ENCODE data around the gene SH3TC1.

SH3TC1 gene

DNA sequence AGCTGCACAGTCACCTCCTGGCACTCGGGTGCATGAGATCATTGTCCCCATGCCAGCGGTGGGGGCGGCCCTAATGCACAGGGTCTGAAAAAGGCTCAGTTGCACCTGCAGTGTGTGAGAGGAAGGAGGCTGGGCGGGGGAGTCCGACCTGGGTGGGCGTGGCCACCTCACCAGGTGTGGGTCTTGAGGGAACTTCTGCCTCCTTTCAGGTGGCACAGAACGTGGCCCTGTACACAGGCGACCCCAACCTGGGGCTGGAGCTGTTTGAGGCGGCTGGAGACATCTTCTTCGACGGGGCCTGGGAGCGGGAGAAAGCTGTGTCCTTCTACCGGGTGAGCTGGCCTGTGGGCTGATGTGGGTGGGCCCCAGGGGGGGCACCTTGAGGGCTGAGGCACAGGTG is 36.1 kb downstream of the SH3TC1 start:
- no peak overlapping the region for H2AFZ ChIP-seq (ENCODE audit: low read depth, low read length)
- H4K20me1 ChIP-seq (ENCODE audit: insufficient read depth, low read length) = no peaks in the 10 kb centered on the region
- no peak for TF ChIP-seq EZH2phosphoT487 (IDR thresholded peaks at IDR 0.05; ENCODE audit: low read depth)
- TF ChIP-seq, protein P1, sequence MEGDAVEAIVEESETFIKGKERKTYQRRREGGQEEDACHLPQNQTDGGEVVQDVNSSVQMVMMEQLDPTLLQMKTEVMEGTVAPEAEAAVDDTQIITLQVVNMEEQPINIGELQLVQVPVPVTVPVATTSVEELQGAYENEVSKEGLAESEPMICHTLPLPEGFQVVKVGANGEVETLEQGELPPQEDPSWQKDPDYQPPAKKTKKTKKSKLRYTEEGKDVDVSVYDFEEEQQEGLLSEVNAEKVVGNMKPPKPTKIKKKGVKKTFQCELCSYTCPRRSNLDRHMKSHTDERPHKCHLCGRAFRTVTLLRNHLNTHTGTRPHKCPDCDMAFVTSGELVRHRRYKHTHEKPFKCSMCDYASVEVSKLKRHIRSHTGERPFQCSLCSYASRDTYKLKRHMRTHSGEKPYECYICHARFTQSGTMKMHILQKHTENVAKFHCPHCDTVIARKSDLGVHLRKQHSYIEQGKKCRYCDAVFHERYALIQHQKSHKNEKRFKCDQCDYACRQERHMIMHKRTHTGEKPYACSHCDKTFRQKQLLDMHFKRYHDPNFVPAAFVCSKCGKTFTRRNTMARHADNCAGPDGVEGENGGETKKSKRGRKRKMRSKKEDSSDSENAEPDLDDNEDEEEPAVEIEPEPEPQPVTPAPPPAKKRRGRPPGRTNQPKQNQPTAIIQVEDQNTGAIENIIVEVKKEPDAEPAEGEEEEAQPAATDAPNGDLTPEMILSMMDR (IDR thresholded peaks at IDR 0.05; ENCODE audit: low read depth, low read length) = no peak
- no peak overlapping the region for H3K27ac ChIP-seq (ENCODE audit: low read length)
- H3K79me2 ChIP-seq (ENCODE audit: low read length) = peaks cover 5% of the 10 kb centered on the region
- 0 out of 2 replicates have a peak overlapping the region, but pooled peaks have one; percentile 10 for H3K4me2 ChIP-seq (ENCODE audit: low read length)
- no peaks in the 10 kb centered on the region for H3K9me3 ChIP-seq (ENCODE audit: insufficient read depth, low read length)
- H3K4me3 ChIP-seq (ENCODE audit: low read length) = no peak overlapping the region
- no peaks in the 10 kb centered on the region for H3K27me3 ChIP-seq (ENCODE audit: low read depth, low read length)
- H3K36me3 ChIP-seq (replicated peaks; ENCODE audit: low read depth, low read length) = peaks cover 15% of the 10 kb centered on the region
- H3K9ac ChIP-seq (ENCODE audit: low read length) = no peak overlapping the region
- peaks cover 56% of the 10 kb centered on the region for H3K4me1 ChIP-seq (ENCODE audit: low read length)

DNA sequence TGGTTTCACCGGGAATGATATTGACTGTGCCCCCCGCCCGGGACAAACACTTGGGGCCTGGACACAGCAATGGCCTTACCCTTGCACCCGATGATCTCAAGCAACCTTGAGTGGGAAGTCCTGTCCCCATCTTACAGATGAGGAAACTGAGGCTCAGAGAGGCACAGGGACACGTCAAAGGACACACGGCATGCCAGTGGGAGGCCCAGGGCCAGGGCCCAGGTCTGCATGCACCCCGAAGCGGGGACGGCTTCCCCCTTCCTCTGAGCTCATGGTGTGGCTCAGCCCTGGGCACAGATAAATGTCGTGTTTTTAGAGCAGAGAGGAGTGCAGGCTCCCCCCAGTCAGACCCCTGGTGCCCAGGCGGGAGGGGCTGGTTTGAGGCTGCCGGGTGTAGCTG is 36.6 kb downstream of the SH3TC1 start:
- Histone ChIP-seq H3K36me3 (replicated peaks; ENCODE audit: low read depth, low read length) (peaks cover 15% of the 10 kb centered on the region), H2AFZ (ENCODE audit: low read depth, low read length) (no peak overlapping the region), H3K79me2 (ENCODE audit: low read length) (peaks cover 5% of the 10 kb centered on the region), H3K4me3 (ENCODE audit: low read length) (no peak overlapping the region), H3K4me2 (ENCODE audit: low read length) (no peak overlapping the region), H3K9ac (ENCODE audit: low read length) (no peak overlapping the region), H3K27me3 (ENCODE audit: low read depth, low read length) (no peaks in the 10 kb centered on the region), H3K27ac (ENCODE audit: low read length) (no peak overlapping the region), H4K20me1 (ENCODE audit: insufficient read depth, low read length) (no peaks in the 10 kb centered on the region), H3K9me3 (ENCODE audit: insufficient read depth, low read length) (no peaks in the 10 kb centered on the region), H3K4me1 (ENCODE audit: low read length) (peaks cover 51% of the 10 kb centered on the region)
- no peak for TF ChIP-seq EZH2phosphoT487 (IDR thresholded peaks at IDR 0.05; ENCODE audit: low read depth)
- TF ChIP-seq, protein P1 (IDR thresholded peaks at IDR 0.05; ENCODE audit: low read depth, low read length) = no peak

DNA sequence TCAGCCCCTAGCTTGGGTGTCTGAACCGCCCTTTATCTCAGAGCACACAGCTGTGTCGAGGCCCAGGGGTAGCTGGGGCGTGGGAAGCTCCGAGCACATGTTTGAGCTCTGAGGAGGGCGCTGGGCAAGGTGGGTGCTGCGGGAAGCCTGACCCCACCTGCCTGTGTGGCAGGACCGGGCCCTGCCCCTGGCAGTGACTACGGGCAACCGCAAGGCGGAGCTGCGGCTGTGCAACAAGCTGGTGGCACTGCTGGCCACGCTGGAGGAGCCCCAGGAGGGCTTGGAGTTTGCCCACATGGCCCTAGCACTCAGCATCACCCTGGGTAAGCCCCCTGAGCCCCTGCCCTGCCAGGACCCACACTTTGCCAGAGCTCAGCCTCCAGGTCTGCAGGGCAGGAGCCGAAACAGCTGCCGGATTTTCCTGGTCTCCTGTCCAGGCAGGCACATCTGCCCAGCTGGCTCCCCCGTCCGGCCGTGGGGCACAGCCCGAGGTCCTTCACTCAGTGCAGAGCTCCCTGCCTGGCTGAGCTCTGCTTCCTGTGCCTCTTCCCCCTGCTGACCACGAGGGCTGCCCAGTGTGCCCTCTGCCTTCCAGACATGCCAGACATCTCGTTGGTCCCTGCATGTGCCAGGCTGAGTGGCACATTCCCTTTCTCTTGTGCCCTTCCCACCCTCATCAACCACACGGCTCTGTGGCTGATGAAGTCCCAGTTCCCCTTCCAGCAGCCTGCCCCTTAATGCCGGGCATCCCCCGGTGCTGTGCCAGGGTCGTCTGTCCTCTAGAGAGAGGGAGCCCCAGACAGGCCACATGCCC is 37.2 kb downstream of the SH3TC1 start:
- no peak overlapping the region for H3K4me3 ChIP-seq (ENCODE audit: low read length)
- H3K9me3 ChIP-seq (ENCODE audit: insufficient read depth, low read length) = no peaks in the 10 kb centered on the region
- peaks cover under 1% of the 10 kb centered on the region for H3K79me2 ChIP-seq (ENCODE audit: low read length)
- peaks cover 45% of the 10 kb centered on the region for H3K4me1 ChIP-seq (ENCODE audit: low read length)
- no peak overlapping the region for H3K4me2 ChIP-seq (ENCODE audit: low read length)
- H4K20me1 ChIP-seq (ENCODE audit: insufficient read depth, low read length) = no peaks in the 10 kb centered on the region
- no peak overlapping the region for H2AFZ ChIP-seq (ENCODE audit: low read depth, low read length)
- peaks cover 15% of the 10 kb centered on the region for H3K36me3 ChIP-seq (replicated peaks; ENCODE audit: low read depth, low read length)
- H3K27me3 ChIP-seq (ENCODE audit: low read depth, low read length) = no peaks in the 10 kb centered on the region
- H3K27ac ChIP-seq (ENCODE audit: low read length) = no peak overlapping the region
- no peak overlapping the region for H3K9ac ChIP-seq (ENCODE audit: low read length)
- no peak for TF ChIP-seq EZH2phosphoT487 (IDR thresholded peaks at IDR 0.05; ENCODE audit: low read depth)
- TF ChIP-seq, protein P1 (IDR thresholded peaks at IDR 0.05; ENCODE audit: low read depth, low read length) = peak; percentile 38

DNA sequence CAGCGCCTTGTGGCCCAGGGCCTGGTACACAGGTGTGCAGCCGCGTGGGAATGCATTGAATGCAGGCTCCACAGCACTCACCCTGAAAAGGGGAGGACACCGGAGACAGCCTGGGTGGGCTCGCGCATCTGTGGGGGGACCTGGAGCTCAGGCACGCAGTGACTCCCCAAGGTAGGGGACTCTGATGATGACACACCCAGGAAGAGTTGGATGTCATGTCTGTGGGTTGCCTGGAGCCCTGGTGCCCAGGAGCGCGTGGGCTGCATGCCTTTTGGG is 37.8 kb downstream of the SH3TC1 start:
- Histone ChIP-seq H3K4me2 (ENCODE audit: low read length) (no peak overlapping the region), H3K9me3 (ENCODE audit: insufficient read depth, low read length) (no peaks in the 10 kb centered on the region), H3K4me3 (ENCODE audit: low read length) (no peak overlapping the region), H3K79me2 (ENCODE audit: low read length) (no peaks in the 10 kb centered on the region), H3K27ac (ENCODE audit: low read length) (no peak overlapping the region), H3K4me1 (ENCODE audit: low read length) (peaks cover 46% of the 10 kb centered on the region), H4K20me1 (ENCODE audit: insufficient read depth, low read length) (no peaks in the 10 kb centered on the region), H3K36me3 (replicated peaks; ENCODE audit: low read depth, low read length) (peaks cover 15% of the 10 kb centered on the region), H3K9ac (ENCODE audit: low read length) (no peak overlapping the region), H2AFZ (ENCODE audit: low read depth, low read length) (no peak overlapping the region), H3K27me3 (ENCODE audit: low read depth, low read length) (no peaks in the 10 kb centered on the region)
- TF ChIP-seq, protein P1 (IDR thresholded peaks at IDR 0.05; ENCODE audit: low read depth, low read length) = no peak
- TF ChIP-seq EZH2phosphoT487 (IDR thresholded peaks at IDR 0.05; ENCODE audit: low read depth) = no peak
